ENCODE results near the gene RAMP1.

- TF ChIP-seq SRF (IDR thresholded peaks at IDR 0.05; ENCODE audit: low read depth) (no peak), EZH2 (IDR thresholded peaks at IDR 0.05) (no peak), CTCF (IDR thresholded peaks at IDR 0.05 in 2 of 3, conservative IDR thresholded peaks at IDR 0.05 in 1 of 3; ENCODE audit: borderline replicate concordance in 1 of 3, insufficient read depth in 1 of 3, low read depth in 2 of 3, low read length in 2 of 3) (no peak), ZNF274 (IDR thresholded peaks at IDR 0.05; ENCODE audit: low read depth, low read length) (no peak), POLR2A (IDR thresholded peaks at IDR 0.05; ENCODE audit: borderline replicate concordance, extremely low read depth, insufficient read depth, insufficient read length) (no peak)
Observed at GRCh38 chr2:237901932-237902850, 42.8 kb downstream of the RAMP1 start.
